Kidney tubule cell (primary cell): Measurements from ENCODE around the gene ITGA2B.
"Not testable (repeated sequence)": the region's sequence is repeated elsewhere in the genome, so short reads cannot be mapped to it uniquely, and the experiment has no call there.

ENCODE experiments used
- DNase-seq: peaks from one replicate; pipeline ENCODE4 v3.0.0-alpha.2; 2018; ENCODE audit warnings: low spot score

ITGA2B gene

DNA sequence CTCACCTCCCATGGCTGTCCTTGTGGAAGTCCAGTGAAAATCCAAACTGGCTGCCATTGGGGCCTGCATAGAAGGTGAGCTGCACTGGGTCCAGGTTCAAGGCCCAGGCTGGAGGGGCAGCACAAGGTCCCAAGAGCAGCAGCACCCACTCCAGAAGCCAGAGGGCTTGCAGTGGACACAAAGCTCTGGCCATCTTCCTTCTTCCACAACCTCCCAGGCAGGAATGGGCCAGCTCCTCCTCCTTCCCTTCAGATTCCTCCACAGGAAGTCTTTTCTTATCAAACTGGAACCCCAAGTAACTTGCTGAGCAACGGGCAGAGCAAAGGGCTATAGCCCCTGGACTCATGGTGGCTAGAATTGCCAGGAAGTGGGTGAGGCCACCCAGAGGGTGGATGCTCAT lies at the start of gene ITGA2B:
Gene ITGA2B (minus strand): TSS at position 369 of the 400 bp plus-strand sequence. CDS start 176 bp downstream, at position 193.
- DNase-seq, result no peak

DNA sequence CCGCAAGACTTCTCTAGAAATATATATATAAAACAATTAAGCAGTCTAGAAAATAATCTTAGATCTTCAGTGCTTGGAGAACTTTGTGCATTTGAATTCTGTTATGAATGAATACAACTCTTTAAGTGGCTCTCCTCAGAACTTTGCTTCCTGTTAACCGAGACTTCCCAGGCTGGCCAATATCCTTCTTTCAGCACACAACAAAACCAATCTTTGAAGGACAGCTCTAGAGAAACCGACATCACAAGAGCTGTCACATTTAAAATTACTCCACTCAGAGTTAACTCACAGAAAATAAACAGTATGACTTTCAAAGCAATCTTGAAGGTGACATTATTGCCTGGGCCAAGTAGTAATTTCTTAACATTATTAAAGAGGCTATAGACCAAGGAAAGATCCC lies 49.7 kb upstream of the ITGA2B start:
- no peak for DNase-seq

DNA sequence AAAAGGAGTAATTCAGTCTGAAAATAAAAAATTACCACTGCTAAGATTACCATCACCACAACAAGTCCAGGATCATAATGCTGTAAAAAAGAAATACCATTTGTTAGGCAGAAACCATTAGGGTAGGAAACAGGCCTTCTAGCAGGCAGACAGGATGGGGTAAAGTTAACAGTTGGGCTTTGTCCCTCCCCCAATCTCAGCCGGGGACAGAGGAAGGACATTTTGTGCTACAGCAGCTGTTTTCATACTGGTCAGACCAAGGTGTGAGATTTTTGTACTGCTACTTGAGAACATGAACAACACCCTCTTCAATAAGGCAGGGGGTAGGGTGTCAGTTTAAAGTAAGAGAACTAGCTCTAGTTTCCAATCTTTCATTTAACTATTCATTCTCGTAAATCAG lies 49.2 kb upstream of the ITGA2B start:
- no peak for DNase-seq

DNA sequence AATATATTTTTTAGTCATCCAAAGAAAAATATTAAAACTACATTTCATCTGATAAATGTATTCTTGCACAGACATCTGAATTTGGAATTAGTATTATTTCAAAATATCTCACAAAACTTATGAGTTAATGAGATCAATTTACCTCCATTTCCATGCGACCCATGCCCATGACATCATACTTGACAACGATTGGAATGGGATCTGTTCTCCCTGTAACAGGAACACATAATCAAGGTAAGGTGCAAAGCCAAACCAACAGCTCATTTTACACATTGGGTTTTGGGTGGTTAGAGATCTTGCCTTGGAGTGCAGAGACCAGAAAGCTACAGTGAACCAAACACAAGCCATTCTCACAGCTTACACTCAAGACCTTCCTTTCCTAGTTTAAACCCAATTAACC lies 46.9 kb upstream of the ITGA2B start:
- DNase-seq, result no peak

DNA sequence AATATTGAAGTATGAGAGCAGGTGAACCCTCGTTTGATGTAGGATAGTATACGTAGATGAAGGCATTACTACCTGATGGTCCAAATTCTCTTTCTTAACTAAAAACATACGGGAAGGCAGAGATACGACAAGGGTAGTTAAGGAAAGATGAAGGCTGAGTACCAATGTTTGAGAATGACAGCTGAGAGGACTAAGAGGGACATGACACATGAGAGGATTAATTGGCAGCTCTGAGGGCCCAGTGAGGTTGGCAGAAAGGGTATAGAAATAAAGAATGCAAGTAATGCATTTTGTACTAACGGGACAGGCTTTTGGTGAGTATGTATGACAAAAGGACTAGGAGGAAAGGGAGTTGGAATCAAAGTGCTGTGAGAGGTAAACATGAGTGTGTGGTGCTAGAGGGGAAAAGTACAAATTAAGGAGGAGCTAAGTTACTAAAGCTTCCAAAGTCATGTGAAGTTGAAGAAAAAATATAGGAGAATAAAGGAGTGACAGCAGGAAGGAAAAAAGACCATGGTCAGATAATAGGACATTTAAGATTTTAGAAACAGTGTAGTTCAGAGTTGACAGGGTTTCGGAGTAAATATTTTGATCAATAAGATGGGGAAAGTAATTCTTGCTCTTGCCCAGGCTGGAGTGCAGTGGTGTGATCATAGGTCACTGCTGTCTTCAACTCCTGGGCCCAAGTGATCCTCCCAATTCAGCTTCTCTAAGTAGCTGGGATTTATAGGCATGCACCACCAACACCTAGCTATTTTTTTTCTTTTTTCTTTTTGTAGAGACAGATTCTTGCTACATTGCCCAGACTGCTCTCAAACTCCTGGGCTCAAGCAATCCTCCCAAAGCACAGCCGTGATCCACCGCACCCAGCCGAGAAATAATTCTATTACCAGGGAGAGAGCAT lies 43.1 kb upstream of the ITGA2B start:
- DNase-seq, result no peak

DNA sequence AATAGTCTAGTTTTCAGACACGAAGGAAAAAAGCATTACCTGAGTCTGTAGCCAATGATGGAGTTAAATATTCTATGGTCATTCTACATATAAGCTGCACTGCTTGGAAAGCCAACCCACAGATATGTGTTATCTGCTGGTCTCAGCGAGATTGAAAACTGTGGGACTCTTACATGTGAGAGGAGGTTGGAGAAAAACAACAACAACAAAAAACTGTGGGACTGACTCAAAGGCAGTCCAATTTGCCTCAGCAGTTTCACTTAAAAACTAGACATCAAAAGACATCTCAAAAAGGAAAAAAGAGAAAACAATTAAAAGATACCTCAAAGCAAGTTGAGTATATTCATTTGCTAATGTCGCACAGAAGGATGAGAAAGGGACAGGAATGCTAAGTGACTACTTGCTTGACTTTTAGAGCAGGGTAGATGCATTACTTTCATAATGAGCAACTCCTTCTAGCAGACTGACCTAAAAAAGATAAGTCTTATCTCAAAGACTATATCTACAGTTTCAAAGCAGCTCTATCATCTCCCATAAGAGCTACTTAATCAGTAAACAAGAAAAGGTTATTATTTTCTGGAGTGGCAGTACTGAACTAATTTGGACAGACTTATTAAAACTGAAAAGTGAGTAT lies 35.5 kb upstream of the ITGA2B start:
- DNase-seq, result no peak

DNA sequence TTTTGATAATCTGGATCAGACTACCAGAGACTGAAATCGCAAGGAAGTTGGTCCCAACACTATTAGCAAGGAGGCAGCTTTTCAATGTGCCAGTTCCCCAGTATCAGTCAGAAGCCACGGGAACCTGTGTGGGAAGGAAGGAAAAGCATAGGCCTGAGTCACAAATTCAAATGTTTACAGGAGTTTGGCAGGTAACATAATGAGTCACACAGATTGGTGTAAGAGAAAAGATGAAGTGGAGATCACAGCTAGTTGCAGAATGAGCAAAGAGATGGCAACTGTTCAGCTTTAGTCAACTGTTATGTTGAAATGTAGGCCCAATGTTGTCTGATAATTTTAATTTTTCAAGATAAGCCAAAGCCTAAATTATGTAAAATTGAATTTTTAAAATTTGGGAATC lies 28.1 kb upstream of the ITGA2B start:
- peak; percentile 89 for DNase-seq

DNA sequence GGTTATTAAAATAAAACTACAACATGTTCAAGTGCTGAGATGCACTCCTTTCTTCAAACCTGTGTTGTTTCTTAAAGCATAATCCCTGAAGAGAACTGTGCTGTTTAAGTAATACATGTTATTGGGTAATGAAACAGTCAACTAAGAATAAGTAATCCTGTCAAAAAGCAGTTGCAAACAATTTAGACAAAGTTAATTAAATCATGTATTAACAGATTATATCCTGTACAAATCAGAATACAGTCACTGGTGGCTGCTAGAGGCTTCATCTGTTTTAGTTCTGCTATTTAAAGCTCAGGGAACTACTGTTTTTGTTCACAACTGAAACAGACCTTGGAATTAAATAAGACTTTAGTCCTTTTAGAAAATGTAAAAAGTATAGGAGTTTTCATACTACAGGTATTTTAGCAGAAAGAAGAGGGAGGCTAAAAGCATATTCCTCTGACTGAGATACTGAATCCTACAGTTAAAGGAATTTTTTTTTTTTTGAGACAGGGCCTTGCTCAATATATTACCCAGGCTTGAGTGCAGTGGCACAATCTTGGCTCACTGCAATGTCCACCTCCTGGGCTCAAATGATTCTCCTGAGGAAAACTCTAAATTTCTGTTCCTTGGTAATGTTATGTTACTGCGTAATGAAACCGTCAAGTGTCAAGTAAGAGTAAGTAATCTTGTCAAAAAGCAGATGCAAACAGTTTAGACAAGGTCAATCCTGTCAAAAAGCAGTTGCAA lies 27.3 kb upstream of the ITGA2B start:
- DNase-seq, result peak; percentile 22

DNA sequence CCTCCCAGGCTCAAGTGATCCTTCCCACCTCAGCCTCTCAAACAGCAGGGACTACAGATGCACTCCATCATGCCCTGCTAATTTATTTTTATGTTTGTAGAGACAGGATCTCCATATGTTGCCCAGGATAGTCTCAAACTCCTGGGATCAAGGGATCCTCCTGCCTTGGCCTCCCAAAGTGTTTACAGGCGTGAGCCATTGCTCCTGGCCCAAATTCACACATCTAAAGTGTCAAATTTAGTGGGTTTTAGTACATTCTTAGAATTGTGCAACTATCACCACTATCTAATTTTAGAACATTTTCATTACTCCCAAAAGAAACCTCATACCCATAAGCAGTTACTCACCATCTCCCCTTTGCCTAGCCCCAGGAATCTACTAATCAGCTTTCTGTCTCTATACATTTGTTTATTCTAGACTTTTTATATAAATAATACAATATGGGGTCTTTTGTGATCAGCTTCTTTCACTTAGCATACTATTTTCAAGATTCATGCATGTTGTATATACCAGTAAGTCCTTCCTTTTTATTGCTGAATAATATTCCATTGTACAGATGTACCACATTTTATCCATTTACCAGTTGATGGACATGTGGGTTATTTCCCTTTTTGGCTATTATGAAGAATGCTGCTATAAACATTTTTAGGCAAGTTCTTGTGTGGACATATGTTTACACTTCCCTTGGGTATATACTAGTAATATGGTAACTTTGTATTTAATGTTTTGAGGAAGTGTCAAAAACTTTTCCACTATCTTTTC lies 25.1 kb upstream of the ITGA2B start:
- no peak for DNase-seq

DNA sequence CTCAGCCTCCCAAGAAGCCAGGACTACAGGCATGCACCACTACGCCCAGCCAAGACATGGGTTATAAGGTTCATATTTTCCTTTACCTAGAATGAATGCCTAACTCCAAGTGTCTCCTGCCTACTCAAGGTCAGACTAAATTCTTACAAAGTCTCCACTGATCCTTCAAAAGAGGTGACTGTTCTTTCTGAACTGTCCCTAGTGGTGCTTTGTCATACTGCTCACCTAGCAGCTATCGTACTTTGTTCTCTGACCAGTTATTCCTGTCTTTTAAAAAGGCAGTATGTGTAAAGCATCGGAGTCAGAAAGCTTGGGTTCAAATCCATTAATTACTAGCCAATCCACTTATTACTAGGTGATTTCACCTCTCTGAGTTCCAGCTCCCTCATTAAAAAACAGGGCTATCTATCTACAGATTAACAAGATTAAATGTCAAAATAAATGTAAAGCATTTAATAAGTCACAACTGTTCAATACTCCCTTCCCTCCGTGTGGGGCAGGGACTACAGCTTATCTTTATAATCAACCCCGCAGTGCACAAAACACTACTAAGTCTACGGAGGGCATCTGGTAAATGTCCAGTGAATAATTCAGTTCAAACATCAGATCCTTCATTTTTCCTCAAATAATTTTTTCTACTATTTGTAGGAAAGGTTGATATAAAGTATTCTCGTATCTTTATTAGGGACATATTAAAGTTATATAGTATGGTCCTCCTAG lies 20.0 kb upstream of the ITGA2B start:
- DNase-seq, result no peak

DNA sequence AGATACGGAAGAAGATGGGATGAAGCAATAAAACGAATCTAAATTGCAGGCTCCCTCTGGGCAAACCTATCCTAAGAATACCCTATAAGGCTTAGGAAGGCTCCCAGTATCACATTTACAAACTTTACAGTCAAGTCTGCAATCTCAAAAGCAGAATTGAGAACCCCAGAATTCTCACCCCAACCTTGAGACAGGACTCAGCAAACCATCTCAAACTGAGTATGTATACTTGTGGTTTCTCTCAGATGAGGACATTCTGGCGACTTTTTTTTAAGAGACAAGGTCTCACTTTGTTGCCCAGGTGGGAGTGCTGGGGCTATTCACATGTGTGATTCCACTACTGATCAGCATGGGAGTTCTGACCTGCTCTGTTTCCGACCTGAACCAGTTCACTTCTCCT lies 19.3 kb upstream of the ITGA2B start:
- DNase-seq, result no peak

DNA sequence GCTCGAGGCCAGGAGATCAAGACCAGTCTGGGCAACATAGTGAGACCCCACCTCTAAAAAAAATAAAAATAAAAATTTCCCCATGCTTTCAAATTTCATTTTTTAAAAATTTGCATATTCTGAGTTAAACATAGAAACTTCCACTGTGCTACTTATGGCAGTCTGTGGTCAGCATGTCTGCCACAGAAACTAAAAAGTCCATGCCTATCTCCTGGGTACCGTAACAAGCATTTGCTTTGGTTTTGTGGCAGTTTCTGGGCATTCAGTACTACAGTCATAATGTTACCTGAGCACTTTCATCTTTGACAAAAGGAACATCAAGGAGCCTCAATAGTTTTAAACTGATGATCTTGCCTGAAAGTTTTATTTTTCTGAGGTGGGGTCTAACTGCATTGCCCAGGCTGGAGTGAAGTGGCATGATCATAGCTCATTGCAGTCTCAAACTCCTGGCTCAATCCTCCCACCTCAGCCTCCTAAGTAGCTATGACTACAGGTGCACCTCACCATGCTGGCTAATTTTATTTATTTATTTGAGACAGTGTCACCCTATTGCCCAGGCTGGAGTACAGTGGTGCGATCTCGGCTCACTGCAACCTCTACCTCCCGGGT lies 13.2 kb upstream of the ITGA2B start:
- no peak for DNase-seq

DNA sequence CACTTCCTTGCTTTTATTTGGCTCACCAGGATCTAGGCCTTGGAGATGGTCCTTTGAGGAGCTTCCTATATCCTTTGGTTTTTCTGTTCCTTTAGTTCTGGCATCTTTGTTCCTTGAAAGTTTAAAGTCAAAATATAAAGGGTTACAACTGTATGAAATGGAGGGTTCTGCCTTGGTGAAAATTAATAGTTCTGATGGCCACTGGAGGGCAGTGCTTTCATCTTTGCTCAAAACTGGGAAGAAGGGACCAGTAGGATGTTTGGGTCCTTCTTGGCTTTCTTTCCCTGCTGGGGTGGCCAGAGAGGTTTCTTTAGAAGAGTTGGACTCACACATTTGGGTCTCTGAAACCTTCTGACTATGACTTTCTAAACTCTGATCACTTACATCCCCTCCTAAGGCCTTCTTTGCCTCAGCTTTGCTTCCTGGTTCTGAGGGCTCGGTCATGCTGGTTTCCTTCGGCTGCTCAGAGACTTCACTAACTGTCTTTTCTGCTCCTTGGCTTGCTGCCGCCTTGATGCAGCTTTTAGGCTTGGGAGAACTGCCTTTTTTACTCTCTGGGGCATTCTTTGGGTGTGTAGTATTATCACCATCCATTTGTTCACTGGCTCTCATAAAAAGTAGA lies 10.9 kb upstream of the ITGA2B start:
- peak; percentile 30 for DNase-seq

DNA sequence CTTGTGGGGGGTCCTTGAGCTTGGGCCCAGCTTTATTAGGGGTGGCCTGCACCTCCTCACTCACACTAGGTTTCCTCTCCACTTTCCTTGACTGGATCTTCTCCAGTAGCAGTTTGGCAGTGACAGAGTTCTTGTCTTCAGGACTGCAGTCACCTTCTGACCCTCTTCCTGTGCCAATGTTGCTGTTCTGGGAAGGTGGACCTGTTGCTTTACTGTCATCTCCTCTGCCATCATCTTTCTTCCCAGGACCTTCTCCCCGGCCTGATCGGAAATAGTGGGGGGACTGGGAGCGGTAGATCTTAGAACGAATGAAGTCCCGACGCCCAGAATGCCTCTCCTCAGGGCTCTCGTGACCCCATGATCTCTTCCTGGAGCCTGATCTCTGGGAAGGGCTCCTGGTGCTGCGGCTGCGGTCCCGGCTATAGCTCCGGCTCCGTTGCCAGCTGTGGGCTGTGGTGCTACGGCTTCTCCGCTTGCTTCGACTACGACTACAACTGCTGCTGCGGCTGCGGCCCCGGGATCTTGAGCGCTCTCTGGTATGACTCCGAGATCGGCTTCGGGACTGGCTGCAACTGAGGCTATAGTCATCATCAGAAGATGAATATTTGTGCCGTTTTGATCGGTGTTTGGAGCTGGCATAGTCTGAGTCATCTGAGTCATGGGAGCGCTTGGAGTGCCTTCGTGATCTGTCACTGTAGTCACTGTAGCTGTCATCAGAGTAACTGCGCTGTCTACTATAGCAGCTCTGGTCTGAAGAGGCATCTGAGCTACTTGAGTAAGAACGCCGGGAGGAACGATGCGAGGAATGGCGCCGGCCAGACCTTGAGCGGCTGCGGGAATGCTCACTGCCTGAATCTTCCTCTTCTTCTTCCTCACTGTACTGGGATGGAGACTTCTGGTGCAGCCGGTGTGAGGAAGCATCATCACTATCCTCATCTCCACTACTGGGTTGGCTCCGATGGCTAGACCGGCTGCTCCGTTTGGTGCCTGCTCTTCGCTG lies 9.5 kb upstream of the ITGA2B start:
- DNase-seq, result no peak

DNA sequence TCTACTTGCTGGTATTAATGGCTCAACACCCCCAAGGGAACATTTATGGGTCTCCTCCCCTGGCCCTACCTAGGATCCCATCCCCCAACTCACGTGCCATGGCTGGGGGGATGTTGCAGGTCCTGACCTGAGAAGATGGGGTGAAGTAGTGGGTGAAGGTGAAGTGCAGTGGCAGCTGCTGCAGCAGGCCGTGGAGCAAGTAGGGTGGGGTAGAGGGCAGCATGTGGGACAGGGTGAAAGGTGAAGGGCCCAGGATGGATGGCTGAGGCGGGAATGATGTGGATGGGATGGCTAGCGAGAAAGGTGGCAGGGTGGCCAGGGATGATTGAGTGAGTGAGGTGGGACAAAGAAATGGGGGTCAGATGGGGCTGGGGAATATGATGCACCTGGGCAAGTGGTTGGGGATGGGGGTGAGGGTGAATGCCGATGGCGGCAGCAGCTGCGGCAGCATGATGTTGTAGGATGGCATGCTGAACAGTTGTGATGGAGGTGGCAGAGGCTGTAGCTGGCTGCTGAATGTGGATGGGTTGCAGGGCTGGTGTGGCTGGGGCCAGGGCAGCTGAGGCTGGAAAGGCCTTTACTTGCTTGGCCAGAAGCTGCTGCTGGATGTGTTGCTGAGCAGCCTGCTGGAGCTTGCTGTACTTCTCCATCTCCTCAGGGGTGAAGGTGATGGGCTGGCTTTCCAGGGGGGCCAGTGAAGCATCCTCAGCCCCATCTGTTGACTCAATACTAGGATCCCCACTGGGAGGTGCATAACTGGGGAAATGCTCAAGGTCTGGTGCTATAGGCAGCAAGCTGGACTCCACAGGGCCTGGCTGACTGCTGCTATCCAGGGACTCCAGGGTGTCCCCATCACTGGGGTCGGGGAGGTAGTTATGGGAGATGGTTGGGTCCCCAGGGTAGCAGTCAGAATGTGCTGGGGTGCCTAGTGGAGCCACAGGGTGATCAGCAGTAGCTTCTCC lies 8.3 kb upstream of the ITGA2B start:
- no peak for DNase-seq

DNA sequence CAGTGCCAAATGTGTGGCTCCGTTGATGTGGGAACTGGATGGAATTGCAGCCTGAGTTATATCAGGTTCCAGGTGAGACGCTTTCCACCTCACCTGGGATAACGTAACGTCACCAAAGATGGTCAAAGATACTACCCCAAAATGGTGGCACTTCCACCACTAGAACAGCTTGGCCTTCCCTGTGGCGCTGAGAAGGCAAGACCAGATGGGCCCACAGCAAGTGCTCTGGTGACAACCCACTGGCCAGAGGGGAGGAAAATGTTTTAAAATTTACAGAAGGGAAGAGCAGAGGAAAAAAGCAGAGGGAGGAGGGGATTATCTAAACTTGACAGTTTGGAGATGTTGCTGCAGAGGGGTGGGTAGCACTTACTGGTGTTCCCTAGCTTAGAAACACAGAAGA lies 7.5 kb upstream of the ITGA2B start:
- no peak for DNase-seq

DNA sequence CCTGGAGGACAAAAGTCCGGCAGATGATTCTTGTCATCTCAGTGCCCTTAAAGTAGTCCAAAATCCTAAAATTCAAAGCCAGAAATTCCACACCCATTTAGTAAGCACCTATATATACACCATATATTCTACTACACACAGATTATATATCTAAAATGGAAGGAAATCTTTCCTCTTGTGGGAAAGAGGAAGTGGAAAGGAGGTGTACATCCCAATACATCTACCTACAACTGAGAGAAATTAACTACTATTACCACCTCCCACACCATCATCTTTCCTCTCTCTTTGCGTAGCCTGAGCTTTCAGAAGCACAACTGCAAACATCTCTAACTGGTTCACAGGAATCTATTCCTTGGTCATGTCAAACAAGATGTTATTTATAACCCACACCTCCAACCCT lies 5.4 kb upstream of the ITGA2B start:
- DNase-seq, result no peak

DNA sequence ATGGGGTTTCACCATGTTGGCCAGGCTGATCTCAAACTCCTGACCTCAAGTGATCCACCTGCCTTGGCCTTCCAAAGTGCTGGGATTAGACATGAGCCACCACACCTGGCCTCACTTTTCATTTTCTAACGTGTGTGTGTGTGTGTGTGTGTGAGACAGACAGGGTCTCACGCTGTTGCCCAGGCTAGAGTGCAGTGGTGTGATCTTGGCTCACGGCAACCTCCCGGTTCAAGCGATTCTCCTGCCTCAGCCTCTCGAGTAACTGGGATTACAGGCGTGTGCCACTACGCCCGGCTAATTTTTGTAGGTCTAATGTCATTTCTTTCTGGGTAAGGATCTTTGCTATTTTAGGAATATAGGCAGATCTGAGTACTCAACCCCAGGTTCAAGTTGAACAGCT lies 4.7 kb upstream of the ITGA2B start:
- DNase-seq, result not testable (repeated sequence)
